H1 (cell line): ENCODE results near the gene GRIK2. TPM values are rescaled to one million over a fixed set of nuclear protein-coding genes. Genes with fewer than 3 reads are reported as not detected.

Source experiments
- CTCF ChIA-PET: fragments of 300-600 bp; sonication (Branson Sonifier 250); formaldehyde crosslinking; loops from one replicate; lab custom pipeline; 2021; ENCODE audit not compliant: partially characterized antibody; lab: Charles Lee
- POLR2A ChIA-PET: fragments of 300-600 bp; sonication (Branson Sonifier 250); formaldehyde crosslinking; loops from one replicate; lab custom pipeline; 2021; ENCODE audit warnings: inconsistent platforms; ENCODE audit not compliant: partially characterized antibody; lab: Charles Lee
- DNase-seq, 2 experiments: peaks; one replicate each; pipeline versions ENCODE4 v3.0.0 to v3.0.0-alpha.2; 2010 to 2022; ENCODE audit warnings: low spot score in 2 of 2, low read depth in 1 of 2, mixed read lengths in 1 of 2
- FAIRE-seq: peaks from 2 replicates; lab custom pipeline; 2011; peaks lifted over from hg19 to GRCh38; lab: Jason Lieb, UNC
- H2AFZ ChIP-seq: 2 replicates; pipeline ENCODE4 v1.8.1; 2012; ENCODE audit warnings: low read length, inconsistent platforms
- H2AK5ac ChIP-seq: 2 replicates; pipeline ENCODE4 v1.6.1; 2013; ENCODE audit warnings: low read depth, low read length
- H2BK120ac ChIP-seq: replicated peaks from 2 replicates; pipeline ENCODE3; 2013; ENCODE audit warnings: low read depth, low read length, inconsistent platforms
- H2BK12ac ChIP-seq: 2 replicates; pipeline ENCODE4 v1.6.1; 2013; ENCODE audit warnings: low read depth, low read length
- H2BK15ac ChIP-seq: 2 replicates; pipeline ENCODE4 v1.6.1; 2013; ENCODE audit warnings: low read length
- H2BK20ac ChIP-seq: 2 replicates; pipeline ENCODE4 v1.6.1; 2013; ENCODE audit warnings: low read length
- H2BK5ac ChIP-seq: 2 replicates; pipeline ENCODE4 v1.6.1; 2013; ENCODE audit warnings: low read depth, low read length
- H3K14ac ChIP-seq: 2 replicates; pipeline ENCODE4 v1.6.1; 2013; ENCODE audit warnings: inconsistent platforms; ENCODE audit not compliant: insufficient read length
- H3K18ac ChIP-seq: 2 replicates; pipeline ENCODE4 v1.6.1; 2013; ENCODE audit warnings: low read length; ENCODE audit errors: extremely low read depth
- H3K23ac ChIP-seq: 2 replicates; pipeline ENCODE4 v1.6.1; 2013; ENCODE audit warnings: inconsistent platforms; ENCODE audit not compliant: insufficient read length
- H3K23me2 ChIP-seq: 2 replicates; pipeline ENCODE4 v1.6.1; 2013; ENCODE audit warnings: low read depth, low read length
- H3K27ac ChIP-seq: 2 replicates; pipeline ENCODE4 v1.6.1; 2011; ENCODE audit warnings: low read depth, low read length, inconsistent platforms
- H3K27me3 ChIP-seq, 4 experiments: replicated peaks in 1 of 4; 1 replicate in 1 of 4; 2 replicates in 3 of 4; pipeline versions ENCODE4 v1.6.1 to v1.8.1; 2011 to 2013; ENCODE audit warnings: low read length in 3 of 4, mild to moderate bottlenecking in 3 of 4, inconsistent platforms in 2 of 4, mixed read lengths in 2 of 4, moderate library complexity in 1 of 4; ENCODE audit not compliant: control insufficient read depth in 3 of 4, insufficient read depth in 3 of 4; ENCODE audit errors: extremely low read depth in 1 of 4
- H3K36me3 ChIP-seq, 4 experiments: 2 replicates each; pipeline versions ENCODE4 v1.6.1 to v1.8.1; 2011 to 2013; ENCODE audit warnings: mild to moderate bottlenecking in 4 of 4, low read length in 3 of 4, moderate library complexity in 2 of 4, control low read depth in 1 of 4, inconsistent platforms in 1 of 4; ENCODE audit not compliant: insufficient read depth in 4 of 4, control insufficient read depth in 2 of 4
- H3K4ac ChIP-seq: replicated peaks from 2 replicates; pipeline ENCODE3; 2013; ENCODE audit warnings: low read length, low read depth, mixed read lengths, inconsistent platforms; ENCODE audit not compliant: insufficient read length
- H3K4me1 ChIP-seq, 4 experiments: replicated peaks in 1 of 4; 1 replicate in 1 of 4; 2 replicates in 3 of 4; pipeline versions ENCODE4 v1.6.1 to v1.8.1; 2011 to 2013; ENCODE audit warnings: low read length in 3 of 4, inconsistent platforms in 2 of 4, mixed read lengths in 1 of 4; ENCODE audit not compliant: insufficient read depth in 4 of 4, control insufficient read depth in 3 of 4
- H3K4me2 ChIP-seq, 2 experiments: 2 replicates each; pipeline versions ENCODE4 v1.6.1 to v1.8.1; 2011 to 2013; ENCODE audit warnings: low read depth in 2 of 2, low read length in 2 of 2, control low read depth in 1 of 2, inconsistent platforms in 1 of 2, mild to moderate bottlenecking in 1 of 2; ENCODE audit not compliant: insufficient read depth in 1 of 2
- H3K4me3 ChIP-seq, 4 experiments: fragments of 200-600, 300-600 bp in 1 of 4; sonication (generic), shearing (Covaris generic), sonication (Bioruptor Twin) in 1 of 4; 2 replicates each; pipeline versions ENCODE4 v1.5.1 to v1.8.1; 2011 to 2016; ENCODE audit warnings: low read length in 4 of 4, low read depth in 3 of 4, control low read depth in 2 of 4, inconsistent platforms in 2 of 4, mild to moderate bottlenecking in 2 of 4, mixed read lengths in 1 of 4, moderate library complexity in 1 of 4; ENCODE audit not compliant: insufficient read depth in 2 of 4; ENCODE audit errors: extremely low read depth in 1 of 4
- H3K56ac ChIP-seq: replicated peaks from 2 replicates; pipeline ENCODE3; 2013; ENCODE audit warnings: low read depth, mild to moderate bottlenecking, mixed read lengths, low read length, inconsistent platforms; ENCODE audit not compliant: insufficient read length
- H3K79me1 ChIP-seq: 2 replicates; pipeline ENCODE4 v1.6.1; 2013; ENCODE audit warnings: low read depth, low read length, control low read depth
- H3K79me2 ChIP-seq, 2 experiments: 2 replicates each; pipeline versions ENCODE4 v1.6.1 to v1.8.1; 2012 to 2013; ENCODE audit warnings: low read length in 2 of 2, mild to moderate bottlenecking in 2 of 2, inconsistent platforms in 1 of 2; ENCODE audit not compliant: insufficient read depth in 2 of 2, control insufficient read depth in 1 of 2
- H3K9ac ChIP-seq, 4 experiments: replicated peaks in 1 of 4; 1 replicate in 1 of 4; 2 replicates in 3 of 4; pipeline versions ENCODE4 v1.6.1 to v1.8.1; 2011 to 2013; ENCODE audit warnings: low read depth in 3 of 4, low read length in 3 of 4, control low read depth in 2 of 4, mild to moderate bottlenecking in 2 of 4, moderate library complexity in 2 of 4, inconsistent platforms in 1 of 4; ENCODE audit errors: extremely low read depth in 1 of 4
- H3K9me3 ChIP-seq, 2 experiments: 2 replicates each; pipeline versions ENCODE4 v1.6.1 to v1.8.1; 2012 to 2013; ENCODE audit warnings: mild to moderate bottlenecking in 2 of 2, moderate library complexity in 2 of 2, control low read depth in 1 of 2, inconsistent platforms in 1 of 2, low read depth in 1 of 2, low read length in 1 of 2, mixed read lengths in 1 of 2; ENCODE audit not compliant: insufficient read depth in 2 of 2
- H4K20me1 ChIP-seq, 2 experiments: replicated peaks in 1 of 2; 2 replicates each; pipeline versions ENCODE3 to v1.8.1; 2011 to 2013; ENCODE audit warnings: inconsistent platforms in 2 of 2, low read length in 2 of 2, mild to moderate bottlenecking in 1 of 2; ENCODE audit not compliant: insufficient read depth in 2 of 2, control insufficient read depth in 1 of 2
- H4K5ac ChIP-seq: 2 replicates; pipeline ENCODE4 v1.6.1; 2013; ENCODE audit warnings: low read length, low read depth, mixed read lengths, inconsistent platforms; ENCODE audit not compliant: insufficient read length
- H4K8ac ChIP-seq: 2 replicates; pipeline ENCODE4 v1.8.0; 2013; ENCODE audit warnings: mild to moderate bottlenecking, moderate library complexity, low read length, inconsistent platforms; ENCODE audit not compliant: insufficient read depth; ENCODE audit errors: extremely low read depth
- H4K91ac ChIP-seq: replicated peaks from 2 replicates; pipeline ENCODE3; 2013; ENCODE audit warnings: low read length, mixed read lengths, inconsistent platforms; ENCODE audit not compliant: insufficient read length
- BCL11A ChIP-seq, 2 experiments: IDR thresholded peaks; one replicate each; pipeline ENCODE4 v1.6.1; 2011; ENCODE audit warnings: low read depth in 2 of 2, low read length in 2 of 2, mild to moderate bottlenecking in 2 of 2
- EGR1 ChIP-seq: IDR thresholded peaks from 2 replicates; pipeline ENCODE4 v1.6.1; 2011; ENCODE audit warnings: low read depth, low read length, borderline replicate concordance
- HDAC6 ChIP-seq: IDR thresholded peaks from one replicate; pipeline ENCODE4 v1.7.1; 2012; ENCODE audit warnings: low read depth, mild to moderate bottlenecking, inconsistent platforms, low read length, moderate library complexity
- RNF2 ChIP-seq: fragments of 200-900, 300-1000 bp; sonication (generic); IDR thresholded peaks from 2 replicates; pipeline ENCODE4 v1.7.1; 2016; ENCODE audit warnings: borderline replicate concordance, low read depth, mild to moderate bottlenecking, antibody characterized with exemption, low read length; ENCODE audit not compliant: poor library complexity, severe bottlenecking; ENCODE audit errors: missing control alignments
- RXRA ChIP-seq: IDR thresholded peaks from 2 replicates; pipeline ENCODE4 v1.6.1; 2011; ENCODE audit warnings: low read depth, mild to moderate bottlenecking, low read length, moderate library complexity; ENCODE audit not compliant: insufficient read depth
- SIX5 ChIP-seq: IDR thresholded peaks from 2 replicates; pipeline ENCODE4 v1.6.1; 2011; ENCODE audit warnings: mild to moderate bottlenecking, low read depth, low read length
- SP4 ChIP-seq: IDR thresholded peaks from 2 replicates; pipeline ENCODE4 v1.6.1; 2012; ENCODE audit warnings: low read length, inconsistent platforms
- TCF12 ChIP-seq: IDR thresholded peaks from 2 replicates; pipeline ENCODE4 v1.6.1; 2011; ENCODE audit warnings: low read depth, mild to moderate bottlenecking, low read length
- WGBS, 2 experiments: shearing (Covaris generic) in 1 of 2; methylation state at CpG; one replicate each; pipeline versions ENCODE4 v1.1.6 to v1.1.7; 2013 to 2015; ENCODE audit warnings: low lambda C conversion rate in 2 of 2, mixed read lengths in 2 of 2, inconsistent platforms in 1 of 2, low coverage in 1 of 2, missing lambda C conversion rate in 1 of 2; ENCODE audit not compliant: insufficient replicate concordance in 2 of 2, insufficient coverage in 1 of 2, insufficient read length in 1 of 2; ENCODE audit errors: extremely low coverage in 1 of 2, missing lambda C conversion rate in 1 of 2; 5-methylcytosine and 5-hydroxymethylcytosine counted together
- polyA plus RNA-seq, 7 experiments: library from polyadenylated mRNA; depleted of rRNA in 3 of 7; stranded (reverse) in 5 of 7; unstranded in 2 of 7; fragments of >200 nt in 5 of 7; fragments of 200-250 nt in 2 of 7; gene quantifications; 1 replicate in 5 of 7; 2 replicates in 1 of 7; 4 replicates in 1 of 7; pipeline versions ENCODE4 v1.2.1 to v1.2.3, GENCODE V29; 2011 to 2013; ENCODE audit warnings: missing spikeins in 2 of 7, mixed read lengths in 2 of 7
- total RNA-seq: library from RNA; stranded (reverse); fragmentation: NEBNext Ultra II Directional; extraction: Animal tissue kit (Norgen Biotek cat#: 25700); gene quantifications from 2 replicates; pipeline ENCODE4 v1.2.1, GENCODE V29; 2021
- TF ChIP-seq, protein P1 (sequence below): IDR thresholded peaks from 2 replicates; pipeline ENCODE4 v1.6.1; 2012; ENCODE audit warnings: low read length, inconsistent platforms
- TF ChIP-seq, protein P2 (sequence below), 3 experiments: IDR thresholded peaks; 1 replicate in 2 of 3; 2 replicates in 1 of 3; pipeline versions ENCODE4 v1.5.1 to v1.6.1; 2011; ENCODE audit warnings: low read length in 3 of 3, mild to moderate bottlenecking in 3 of 3, inconsistent platforms in 2 of 3, low read depth in 1 of 3, moderate library complexity in 1 of 3; ENCODE audit not compliant: insufficient read depth in 1 of 3; ENCODE audit errors: control extremely low read depth in 1 of 3

The GRIK2 gene
- total and polyA plus RNA-seq, 2 of the 8 experiments (the other 6 are each of a cell fraction or from before 2014, with no cell fraction given), result 1.8 to 2.2 TPM

DNA sequence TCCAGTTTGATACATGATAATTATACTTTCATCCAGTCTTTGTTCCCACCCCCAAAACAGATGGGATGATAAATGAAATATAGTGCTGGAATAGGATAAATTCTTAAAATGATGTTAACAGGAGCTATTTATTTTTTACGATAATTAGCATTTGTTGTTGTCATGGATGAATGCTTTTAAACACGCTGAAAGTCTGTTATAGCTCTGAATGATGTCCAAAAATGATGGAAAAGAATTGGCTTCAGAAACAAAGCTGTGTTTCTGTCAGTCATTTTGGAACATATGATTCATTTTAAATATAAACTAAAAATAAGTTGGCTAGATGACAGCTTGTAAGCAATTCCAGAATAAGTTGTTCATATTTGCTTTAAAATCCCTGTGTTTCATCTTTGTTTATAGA, 237.4 kb downstream of the GRIK2 start:
- no peak overlapping the region for H2AK5ac ChIP-seq
- POLR2A ChIA-PET, result no interaction called here
- no peak overlapping the region for H3K18ac ChIP-seq
- H3K4ac ChIP-seq, result no peak overlapping the region
- H2BK15ac ChIP-seq, result no peak overlapping the region
- H3K23ac ChIP-seq, result no peak overlapping the region
- no peak overlapping the region for H3K4me3 ChIP-seq
- no peak overlapping the region for H4K91ac ChIP-seq
- DNase-seq (no peak), FAIRE-seq (no peak)
- H3K56ac ChIP-seq, result no peak overlapping the region
- no peak overlapping the region for H2BK5ac ChIP-seq
- no peak overlapping the region for H3K4me2 ChIP-seq
- no peak overlapping the region for H4K8ac ChIP-seq
- no peaks in the 10 kb centered on the region for H3K27me3 ChIP-seq
- H3K27ac ChIP-seq, result no peak overlapping the region
- H4K5ac ChIP-seq, result no peak overlapping the region
- no peak overlapping the region for H2BK120ac ChIP-seq
- H3K14ac ChIP-seq, result no peak overlapping the region
- H2AFZ ChIP-seq, result no peak overlapping the region
- H3K79me1 ChIP-seq, result no peaks in the 10 kb centered on the region
- no peaks in the 10 kb centered on the region for H3K4me1 ChIP-seq
- no peaks in the 10 kb centered on the region for H3K36me3 ChIP-seq
- H3K9ac ChIP-seq, result no peak overlapping the region
- no peak for TF ChIP-seq SP4
- no peak for TF ChIP-seq RXRA
- TF ChIP-seq HDAC6, result no peak
- TF ChIP-seq BCL11A (IDR thresholded peaks at IDR 0.05; ENCODE audit: low read depth in 2 of 2, low read length in 2 of 2), result no peak
- TF ChIP-seq TCF12, result no peak
- TF ChIP-seq, protein P1, sequence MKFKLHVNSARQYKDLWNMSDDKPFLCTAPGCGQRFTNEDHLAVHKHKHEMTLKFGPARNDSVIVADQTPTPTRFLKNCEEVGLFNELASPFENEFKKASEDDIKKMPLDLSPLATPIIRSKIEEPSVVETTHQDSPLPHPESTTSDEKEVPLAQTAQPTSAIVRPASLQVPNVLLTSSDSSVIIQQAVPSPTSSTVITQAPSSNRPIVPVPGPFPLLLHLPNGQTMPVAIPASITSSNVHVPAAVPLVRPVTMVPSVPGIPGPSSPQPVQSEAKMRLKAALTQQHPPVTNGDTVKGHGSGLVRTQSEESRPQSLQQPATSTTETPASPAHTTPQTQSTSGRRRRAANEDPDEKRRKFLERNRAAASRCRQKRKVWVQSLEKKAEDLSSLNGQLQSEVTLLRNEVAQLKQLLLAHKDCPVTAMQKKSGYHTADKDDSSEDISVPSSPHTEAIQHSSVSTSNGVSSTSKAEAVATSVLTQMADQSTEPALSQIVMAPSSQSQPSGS, result no peak
- no peak for TF ChIP-seq SIX5
- TF ChIP-seq, protein P2, sequence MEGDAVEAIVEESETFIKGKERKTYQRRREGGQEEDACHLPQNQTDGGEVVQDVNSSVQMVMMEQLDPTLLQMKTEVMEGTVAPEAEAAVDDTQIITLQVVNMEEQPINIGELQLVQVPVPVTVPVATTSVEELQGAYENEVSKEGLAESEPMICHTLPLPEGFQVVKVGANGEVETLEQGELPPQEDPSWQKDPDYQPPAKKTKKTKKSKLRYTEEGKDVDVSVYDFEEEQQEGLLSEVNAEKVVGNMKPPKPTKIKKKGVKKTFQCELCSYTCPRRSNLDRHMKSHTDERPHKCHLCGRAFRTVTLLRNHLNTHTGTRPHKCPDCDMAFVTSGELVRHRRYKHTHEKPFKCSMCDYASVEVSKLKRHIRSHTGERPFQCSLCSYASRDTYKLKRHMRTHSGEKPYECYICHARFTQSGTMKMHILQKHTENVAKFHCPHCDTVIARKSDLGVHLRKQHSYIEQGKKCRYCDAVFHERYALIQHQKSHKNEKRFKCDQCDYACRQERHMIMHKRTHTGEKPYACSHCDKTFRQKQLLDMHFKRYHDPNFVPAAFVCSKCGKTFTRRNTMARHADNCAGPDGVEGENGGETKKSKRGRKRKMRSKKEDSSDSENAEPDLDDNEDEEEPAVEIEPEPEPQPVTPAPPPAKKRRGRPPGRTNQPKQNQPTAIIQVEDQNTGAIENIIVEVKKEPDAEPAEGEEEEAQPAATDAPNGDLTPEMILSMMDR (IDR thresholded peaks at IDR 0.05; ENCODE audit: control extremely low read depth in 1 of 3, insufficient read depth in 1 of 3, low read depth in 1 of 3, low read length in 3 of 3), result no peak
- TF ChIP-seq RNF2, result no peak
- no peak for TF ChIP-seq EGR1
- H2BK20ac ChIP-seq, result no peak overlapping the region
- no peaks in the 10 kb centered on the region; the same call in 1 of the 2 replicates for H3K23me2 ChIP-seq
- CTCF ChIA-PET, result interaction anchor here (0.5 kb wide), 1 partner anchor 53 kb away, joined by 3 read pairs; no protein-coding TSS in a partner anchor
- H3K9me3 ChIP-seq, result no peaks in the 10 kb centered on the region
- 94% methylated on average over 2 of the region's 2 CpGs; no CpG with 5 or more reads in 1 of the 2 experiments for WGBS, 2 experiments
- H2BK12ac ChIP-seq, result no peak overlapping the region
- H3K79me2 ChIP-seq, result no peaks in the 10 kb centered on the region
- no peaks in the 10 kb centered on the region for H4K20me1 ChIP-seq
